CD4-positive, alpha-beta T cell (primary cell): ENCODE results near the gene DRG2. TPM values are rescaled to one million over a fixed set of nuclear protein-coding genes. Genes with fewer than 3 reads are reported as not detected.

Experiments used
- ATAC-seq: fragments of 200-7000 bp; cut with Tn5 transposase; one replicate; pipeline ENCODE4 v1.10.0; 2022; ENCODE audit warnings: mild to moderate bottlenecking; ENCODE audit not compliant: poor library complexity
- CTCF ChIA-PET: fragments of 350-600 bp; sonication (Branson Sonifier 250); formaldehyde crosslinking; loops from one replicate; lab custom pipeline; 2021; ENCODE audit warnings: antibody characterized with exemption, inconsistent platforms; lab: Charles Lee
- POLR2A ChIA-PET: fragments of 350-600 bp; sonication (Branson Sonifier 250); formaldehyde crosslinking; loops from one replicate; lab custom pipeline; 2021; ENCODE audit warnings: antibody characterized with exemption, inconsistent platforms; lab: Charles Lee
- DNase-seq, 14 experiments: peaks; one replicate each; pipeline ENCODE4 v3.0.0-alpha.2; 2013 to 2020; ENCODE audit warnings: mixed read lengths in 2 of 14
- H3K27ac ChIP-seq, 2 donors: one replicate each; pipeline versions ENCODE4 v1.5.1 to v1.7.0; 2013; ENCODE audit warnings: low read length in 2 of 2, low read depth in 1 of 2, mild to moderate bottlenecking in 1 of 2
- H3K27me3 ChIP-seq, 2 experiments: 1 replicate in 1 of 2; 2 replicates in 1 of 2; pipeline versions ENCODE4 v1.6.1 to v1.7.0; 2013; ENCODE audit warnings: low read length in 2 of 2, control low read depth in 1 of 2, mild to moderate bottlenecking in 1 of 2, moderate library complexity in 1 of 2; ENCODE audit not compliant: insufficient read depth in 2 of 2, control insufficient read depth in 1 of 2
- H3K36me3 ChIP-seq: one replicate; pipeline ENCODE4 v1.6.1; 2013; ENCODE audit warnings: low read length, control low read depth; ENCODE audit not compliant: insufficient read depth
- H3K4me1 ChIP-seq: one replicate; pipeline ENCODE4 v1.6.1; 2013; ENCODE audit warnings: low read length, control low read depth; ENCODE audit not compliant: insufficient read depth
- H3K4me3 ChIP-seq: one replicate; pipeline ENCODE4 v1.5.1; 2013; ENCODE audit warnings: mild to moderate bottlenecking, low read length, moderate library complexity
- H3K9me3 ChIP-seq, 2 experiments: 1 replicate in 1 of 2; 2 replicates in 1 of 2; pipeline versions ENCODE4 v1.6.1 to v1.7.0; 2013; ENCODE audit warnings: low read length in 2 of 2, mild to moderate bottlenecking in 2 of 2, control low read depth in 1 of 2, moderate library complexity in 1 of 2; ENCODE audit not compliant: control insufficient read depth in 1 of 2, insufficient read depth in 1 of 2
- H3K27ac Mint-ChIP-seq: one replicate; pipeline ENCODE4 v1.8.0; 2020; ENCODE audit warnings: mixed read lengths
- H3K27me3 Mint-ChIP-seq: one replicate; pipeline ENCODE4 v1.8.0; 2021; ENCODE audit warnings: mixed read lengths
- H3K36me3 Mint-ChIP-seq: one replicate; pipeline ENCODE4 v1.8.0; 2021; ENCODE audit warnings: low read depth, mixed read lengths
- H3K4me1 Mint-ChIP-seq: one replicate; pipeline ENCODE4 v1.8.0; 2021; ENCODE audit warnings: low read depth, mixed read lengths
- H3K4me3 Mint-ChIP-seq: one replicate; pipeline ENCODE4 v1.8.0; 2020; ENCODE audit warnings: mild to moderate bottlenecking, mixed read lengths
- H3K9me3 Mint-ChIP-seq: one replicate; pipeline ENCODE4 v1.8.0; 2020; ENCODE audit warnings: mixed read lengths
- CTCF ChIP-seq: fragments of 200-600 bp; IDR thresholded peaks from one replicate; pipeline ENCODE4 v1.8.0; 2022; ENCODE audit warnings: antibody characterized with exemption, mild to moderate bottlenecking
- intact Hi-C, 2 experiments: fragments of 100-400 bp; cut with DNase I in 1 of 2; cut with micrococcal nuclease in 1 of 2; formaldehyde crosslinking; loops; one replicate each; pipeline versions ENCODE4 v1.15.1 to v1.9.0; 2023 to 2025; cut with DNase I, micrococcal nuclease
- total RNA-seq, 174 experiments: library from RNA in 2 of 174; stranded (reverse) in 2 of 174; gene quantifications; one replicate each; pipeline ENCODE4 v1.2.3 and lab custom pipeline; 2021 to 2026

DRG2 gene
- total RNA-seq, 2 experiments from 2014 or later: 38.9 to 40.6 TPM

GRCh38 chr17:18142417-18142816, 54.7 kb downstream of the DRG2 start:
- intact Hi-C loops: loop anchor here in 1 of 2 experiments (5.0 kb wide), 1 partner anchor 65 kb away; no protein-coding TSS in a partner anchor
- POLR2A ChIA-PET: interaction anchor here (1.1 kb wide), 1 partner anchor 41 kb away, joined by 8 read pairs; the partner anchor contains the start of gene ALKBH5
- no peak for TF ChIP-seq CTCF
- H3K36me3 Mint-ChIP-seq: no peaks in the 10 kb centered on the region
- H3K4me1 ChIP-seq: peaks cover 9% of the 10 kb centered on the region
- H3K36me3 ChIP-seq: no peaks in the 10 kb centered on the region
- no peak overlapping the region for H3K27ac ChIP-seq
- H3K4me3 Mint-ChIP-seq: no peak overlapping the region
- ATAC-seq (no peak), DNase-seq (no peak)
- CTCF ChIA-PET: no interaction called here
- no peaks in the 10 kb centered on the region for H3K27me3 ChIP-seq
- no peak overlapping the region for H3K27ac Mint-ChIP-seq
- peaks cover 5% of the 10 kb centered on the region for H3K4me1 Mint-ChIP-seq
- H3K9me3 ChIP-seq: no peaks in the 10 kb centered on the region
- no peaks in the 10 kb centered on the region for H3K9me3 Mint-ChIP-seq
- H3K4me3 ChIP-seq: no peak overlapping the region
- peaks cover 5% of the 10 kb centered on the region for H3K27me3 Mint-ChIP-seq

GRCh38 chr17:18143044-18143936, 55.5 kb downstream of the DRG2 start:
- Mint-ChIP-seq H3K4me3 (no peak overlapping the region), H3K4me1 (peaks cover 5% of the 10 kb centered on the region), H3K9me3 (no peaks in the 10 kb centered on the region), H3K27me3 (peaks cover 5% of the 10 kb centered on the region), H3K27ac (no peak overlapping the region), H3K36me3 (no peaks in the 10 kb centered on the region)
- Histone ChIP-seq H3K9me3 (no peaks in the 10 kb centered on the region), H3K27me3 (no peaks in the 10 kb centered on the region), H3K36me3 (no peaks in the 10 kb centered on the region), H3K4me1 (peaks cover 9% of the 10 kb centered on the region), H3K27ac (no peak overlapping the region), H3K4me3 (no peak overlapping the region)
- DNase-seq (no peak), ATAC-seq (no peak)
- TF ChIP-seq CTCF: no peak
- ChIA-PET CTCF (no interaction called here), POLR2A (interaction anchor here (1.1 kb wide), 1 partner anchor 40 kb away, joined by 8 read pairs; the partner anchor contains the start of gene ALKBH5)
- intact Hi-C loops: loop anchor here in 1 of 2 experiments (5.0 kb wide), 1 partner anchor 64 kb away; no protein-coding TSS in a partner anchor

- Histone ChIP-seq H3K4me1 (peaks cover 9% of the 10 kb centered on the region), H3K27me3 (no peaks in the 10 kb centered on the region), H3K36me3 (no peaks in the 10 kb centered on the region), H3K4me3 (no peak overlapping the region), H3K9me3 (no peaks in the 10 kb centered on the region), H3K27ac (no peak overlapping the region)
- no peak overlapping the region for H3K27ac Mint-ChIP-seq
- ATAC-seq: no peak
- peaks cover 5% of the 10 kb centered on the region for H3K4me1 Mint-ChIP-seq
- peaks cover 5% of the 10 kb centered on the region for H3K27me3 Mint-ChIP-seq
- no peak for DNase-seq
- no peaks in the 10 kb centered on the region for H3K9me3 Mint-ChIP-seq
- ChIA-PET CTCF (no interaction called here), POLR2A (no interaction called here)
- intact Hi-C loops: loop anchor here in 1 of 2 experiments (5.0 kb wide), 1 partner anchor 63 kb away; no protein-coding TSS in a partner anchor
- no peaks in the 10 kb centered on the region for H3K36me3 Mint-ChIP-seq
- TF ChIP-seq CTCF: no peak
- no peak overlapping the region for H3K4me3 Mint-ChIP-seq
These were observed 56.5 kb downstream of the DRG2 start for GRCh38 chr17:18144261-18144660.
